Effector memory CD8-positive, alpha-beta T cell (primary cell): ENCODE data around the gene RAPH1.

Experiments used
- ATAC-seq: fragments of 150-1000 bp; cut with Tn5 transposase; replicated peaks from 2 replicates; pipeline ENCODE4 v1.10.0; 2021; ENCODE audit warnings: mild to moderate bottlenecking, moderate library complexity
- DNase-seq, 3 experiments: peaks; one replicate each; pipeline ENCODE4 v3.0.0; 2021
- H3K27ac Mint-ChIP-seq, 2 donors: one replicate each; pipeline ENCODE4 v1.8.0; 2022; ENCODE audit warnings: mild to moderate bottlenecking in 2 of 2, mixed read lengths in 2 of 2, moderate library complexity in 2 of 2
- H3K27me3 Mint-ChIP-seq, 2 donors: one replicate each; pipeline ENCODE4 v1.8.0; 2022; ENCODE audit warnings: mixed read lengths in 2 of 2
- H3K36me3 Mint-ChIP-seq: one replicate; pipeline ENCODE4 v1.8.0; 2022; ENCODE audit warnings: mild to moderate bottlenecking, moderate library complexity, mixed read lengths; ENCODE audit not compliant: insufficient read depth
- H3K4me1 Mint-ChIP-seq, 2 donors: one replicate each; pipeline ENCODE4 v1.8.0; 2022; ENCODE audit warnings: low read depth in 2 of 2, mixed read lengths in 2 of 2
- H3K4me3 Mint-ChIP-seq, 2 donors: one replicate each; pipeline ENCODE4 v1.8.0; 2022; ENCODE audit warnings: mild to moderate bottlenecking in 2 of 2, mixed read lengths in 2 of 2, moderate library complexity in 2 of 2
- H3K9me3 Mint-ChIP-seq, 2 donors: one replicate each; pipeline ENCODE4 v1.8.0; 2022; ENCODE audit warnings: mixed read lengths in 2 of 2

Gene RAPH1

DNA sequence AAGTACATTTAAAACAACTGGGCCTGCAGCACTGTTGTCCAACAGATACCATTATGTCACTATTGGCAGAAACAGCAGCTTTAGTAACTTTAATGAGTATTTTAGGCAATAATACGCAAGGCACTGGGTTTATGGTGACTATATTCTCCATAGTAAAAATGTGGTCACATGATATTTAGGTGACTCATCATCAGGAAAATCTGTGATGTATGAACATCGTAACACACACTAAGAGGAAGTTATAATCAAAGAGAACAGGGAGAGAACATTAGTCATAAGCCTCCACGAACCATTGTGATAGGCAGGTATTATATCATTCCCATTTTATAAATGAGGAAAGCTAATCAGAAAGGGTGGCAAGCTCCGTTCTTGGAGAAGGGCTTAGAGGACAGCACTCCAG, 36.9 kb downstream of the RAPH1 start:
- Mint-ChIP-seq H3K27me3 (no peaks in the 10 kb centered on the region), H3K9me3 (no peaks in the 10 kb centered on the region), H3K4me3 (no peak overlapping the region), H3K36me3 (peaks cover 3% of the 10 kb centered on the region), H3K4me1 (peaks cover 0 to 4% of the 10 kb centered on the region in 2 donors), H3K27ac (no peak overlapping the region)
- DNase-seq: no peak
- no peak for ATAC-seq

DNA sequence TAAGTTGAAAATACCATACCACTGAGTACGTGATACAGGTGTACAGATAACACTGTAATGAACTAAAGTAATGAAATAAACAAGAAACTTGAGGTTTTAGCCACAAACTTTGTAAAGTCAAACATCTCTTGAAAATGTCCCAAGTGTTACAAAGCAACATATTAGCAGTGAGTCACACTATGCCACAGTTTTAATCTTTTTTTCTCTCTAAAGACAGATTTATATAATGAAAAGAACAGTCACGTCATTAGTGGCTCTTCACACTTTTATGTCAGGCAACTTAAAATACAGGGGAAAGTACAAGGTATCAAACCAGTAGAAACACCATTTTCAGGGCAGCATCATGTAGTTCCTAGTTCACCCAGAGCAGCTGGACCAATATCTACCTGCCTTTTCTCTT, 42.1 kb downstream of the RAPH1 start:
- H3K9me3 Mint-ChIP-seq: no peaks in the 10 kb centered on the region
- DNase-seq (no peak), ATAC-seq (peak; percentile 95)
- H3K27me3 Mint-ChIP-seq: no peaks in the 10 kb centered on the region
- peaks cover 0 to 14% of the 10 kb centered on the region in 2 donors for H3K4me1 Mint-ChIP-seq
- H3K27ac Mint-ChIP-seq: peak overlapping the region; percentile 68 to 79
- H3K4me3 Mint-ChIP-seq: no peak overlapping the region
- H3K36me3 Mint-ChIP-seq: peaks cover 5% of the 10 kb centered on the region

DNA sequence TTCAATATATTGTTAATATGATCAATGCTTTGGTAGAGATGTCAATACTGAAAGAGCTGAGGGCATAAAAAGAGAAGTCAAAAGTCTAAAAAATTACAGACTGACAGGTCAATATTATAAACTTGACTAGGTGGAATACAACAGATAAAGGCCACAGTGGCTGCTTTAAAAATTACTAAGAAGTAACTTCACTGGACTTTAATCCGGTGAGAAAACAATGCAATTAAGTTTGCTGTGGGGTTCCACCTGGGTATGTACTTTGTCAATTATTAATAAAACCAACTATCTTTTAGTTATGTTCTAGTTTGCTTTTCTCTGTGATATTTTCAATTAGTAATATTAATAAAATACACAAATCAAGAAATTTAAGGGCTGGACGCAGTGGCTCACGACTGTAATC, 44.7 kb downstream of the RAPH1 start:
- Mint-ChIP-seq H3K27me3 (no peaks in the 10 kb centered on the region), H3K4me1 (peaks cover 0 to 14% of the 10 kb centered on the region in 2 donors), H3K4me3 (no peak overlapping the region), H3K27ac (no peak overlapping the region), H3K36me3 (peaks cover 5% of the 10 kb centered on the region), H3K9me3 (no peaks in the 10 kb centered on the region)
- ATAC-seq (no peak), DNase-seq (no peak)

DNA sequence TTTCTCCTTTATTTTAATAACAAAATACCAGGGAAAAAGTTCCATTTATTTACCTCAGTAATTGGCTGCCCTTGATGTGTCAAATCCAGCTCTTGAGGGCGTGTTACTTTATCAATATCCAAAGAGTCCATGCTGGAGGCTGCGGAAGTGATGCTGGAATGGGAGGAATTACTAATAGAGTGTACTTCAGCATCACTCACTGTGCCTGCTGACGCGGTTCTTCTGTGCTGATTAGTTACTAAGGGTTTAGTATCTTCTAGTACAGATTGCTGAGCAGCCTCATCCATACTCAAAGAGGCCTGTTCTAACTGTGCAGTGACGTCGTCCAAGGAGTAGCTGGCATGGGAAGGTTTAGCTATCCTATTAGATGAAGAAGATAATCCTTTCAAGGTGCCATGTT, 45.6 kb downstream of the RAPH1 start:
- ATAC-seq (no peak), DNase-seq (no peak)
- H3K36me3 Mint-ChIP-seq: peaks cover 5% of the 10 kb centered on the region

GRCh38 chr2:203484266-203485112, 50.6 kb downstream of the RAPH1 start:
- Mint-ChIP-seq H3K9me3 (no peaks in the 10 kb centered on the region), H3K4me1 (peaks cover 2 to 5% of the 10 kb centered on the region in 2 donors), H3K4me3 (no peak overlapping the region), H3K27me3 (no peaks in the 10 kb centered on the region), H3K36me3 (no peaks in the 10 kb centered on the region), H3K27ac (no peak overlapping the region)
- ATAC-seq (peak; percentile 93), DNase-seq (peak; percentile 35 to 49 (median 38))

More for the DNA sequence above, 45.6 kb downstream of the RAPH1 start:
- Mint-ChIP-seq H3K9me3 (no peaks in the 10 kb centered on the region), H3K27me3 (no peaks in the 10 kb centered on the region), H3K27ac (no peak overlapping the region), H3K4me1 (peaks cover 0 to 15% of the 10 kb centered on the region in 2 donors), H3K4me3 (no peak overlapping the region)

GRCh38 chr2:203480623-203481022, 54.5 kb downstream of the RAPH1 start:
- no peak for DNase-seq
- Mint-ChIP-seq H3K27ac (no peak overlapping the region), H3K27me3 (no peaks in the 10 kb centered on the region), H3K9me3 (no peaks in the 10 kb centered on the region), H3K36me3 (no peaks in the 10 kb centered on the region), H3K4me1 (peaks cover 2 to 5% of the 10 kb centered on the region in 2 donors), H3K4me3 (no peak overlapping the region)
- no peak for ATAC-seq

DNA sequence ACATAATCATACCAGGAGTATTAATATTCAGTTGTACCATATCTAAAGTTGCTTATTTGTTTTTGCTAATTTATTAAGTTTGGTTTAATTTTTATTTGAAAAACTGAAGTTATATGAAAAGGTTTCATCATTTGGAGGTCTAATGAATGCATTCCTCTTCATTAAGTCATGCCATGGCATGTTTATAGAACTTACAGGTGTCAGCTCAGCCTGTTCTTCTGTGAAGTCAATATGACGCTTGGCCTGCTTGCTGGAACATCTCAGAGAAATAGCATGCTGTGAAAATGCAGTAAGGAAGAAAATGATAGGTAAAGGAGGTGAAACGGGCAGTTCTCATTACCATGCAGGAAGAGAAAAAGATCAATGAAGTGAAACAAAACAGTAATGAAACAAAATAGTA, 58.2 kb downstream of the RAPH1 start:
- Mint-ChIP-seq H3K9me3 (no peaks in the 10 kb centered on the region), H3K27me3 (no peaks in the 10 kb centered on the region)

GRCh38 chr2:203471323-203471722, 63.8 kb downstream of the RAPH1 start:
- Mint-ChIP-seq H3K9me3 (no peaks in the 10 kb centered on the region), H3K4me3 (no peak overlapping the region), H3K36me3 (peaks cover 3% of the 10 kb centered on the region), H3K4me1 (no peaks in the 10 kb centered on the region), H3K27ac (no peak overlapping the region), H3K27me3 (peaks cover 0 to 5% of the 10 kb centered on the region in 2 donors)
- ATAC-seq (no peak), DNase-seq (no peak)

More for the DNA sequence above, 58.2 kb downstream of the RAPH1 start:
- Mint-ChIP-seq H3K36me3 (peaks cover 3% of the 10 kb centered on the region), H3K4me3 (no peak overlapping the region), H3K4me1 (no peaks in the 10 kb centered on the region), H3K27ac (no peak overlapping the region)
- ATAC-seq: no peak
- DNase-seq: no peak

GRCh38 chr2:203470371-203470770, 64.7 kb downstream of the RAPH1 start:
- Mint-ChIP-seq H3K4me3 (no peak overlapping the region), H3K4me1 (no peaks in the 10 kb centered on the region), H3K27me3 (peaks cover 6 to 7% of the 10 kb centered on the region in 2 donors), H3K36me3 (peaks cover 3% of the 10 kb centered on the region), H3K9me3 (no peaks in the 10 kb centered on the region), H3K27ac (no peak overlapping the region)
- DNase-seq (no peak), ATAC-seq (no peak)

GRCh38 chr2:203469546-203469945, 65.6 kb downstream of the RAPH1 start:
- Mint-ChIP-seq H3K4me1 (no peaks in the 10 kb centered on the region), H3K4me3 (no peak overlapping the region), H3K9me3 (no peaks in the 10 kb centered on the region), H3K36me3 (no peaks in the 10 kb centered on the region), H3K27me3 (peaks cover 7 to 12% of the 10 kb centered on the region in 2 donors), H3K27ac (no peak overlapping the region)
- ATAC-seq (no peak), DNase-seq (no peak)

GRCh38 chr2:203463266-203463678, 71.8 kb downstream of the RAPH1 start:
- no peaks in the 10 kb centered on the region for H3K4me1 Mint-ChIP-seq
- DNase-seq (no peak), ATAC-seq (no peak)
- no peak overlapping the region for H3K4me3 Mint-ChIP-seq
- H3K9me3 Mint-ChIP-seq: no peaks in the 10 kb centered on the region
- H3K27ac Mint-ChIP-seq: no peak overlapping the region
- peaks cover 12 to 13% of the 10 kb centered on the region in 2 donors for H3K27me3 Mint-ChIP-seq
- H3K36me3 Mint-ChIP-seq: no peaks in the 10 kb centered on the region

DNA sequence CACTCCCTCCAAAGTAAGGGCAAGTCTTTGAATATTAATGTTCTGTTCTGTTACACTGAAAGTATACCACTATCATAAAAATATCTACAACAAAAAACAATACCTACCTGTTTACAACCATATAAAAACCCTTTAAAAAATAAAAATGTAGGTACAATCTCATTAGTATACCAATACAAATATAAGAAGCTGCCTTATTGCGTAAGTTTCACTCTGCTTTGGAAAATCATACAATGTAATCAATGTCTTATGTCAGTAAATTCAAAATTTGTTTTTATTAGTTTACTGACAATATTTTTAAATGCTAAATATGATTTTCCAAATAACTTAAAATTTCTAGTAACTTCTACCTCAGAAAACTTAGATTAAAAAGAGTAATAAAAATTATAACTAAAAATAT, 72.8 kb downstream of the RAPH1 start:
- Mint-ChIP-seq H3K4me1 (no peaks in the 10 kb centered on the region), H3K4me3 (no peak overlapping the region), H3K27ac (no peak overlapping the region), H3K27me3 (peaks cover 12 to 13% of the 10 kb centered on the region in 2 donors), H3K36me3 (no peaks in the 10 kb centered on the region), H3K9me3 (no peaks in the 10 kb centered on the region)
- no peak for DNase-seq
- no peak for ATAC-seq

DNA sequence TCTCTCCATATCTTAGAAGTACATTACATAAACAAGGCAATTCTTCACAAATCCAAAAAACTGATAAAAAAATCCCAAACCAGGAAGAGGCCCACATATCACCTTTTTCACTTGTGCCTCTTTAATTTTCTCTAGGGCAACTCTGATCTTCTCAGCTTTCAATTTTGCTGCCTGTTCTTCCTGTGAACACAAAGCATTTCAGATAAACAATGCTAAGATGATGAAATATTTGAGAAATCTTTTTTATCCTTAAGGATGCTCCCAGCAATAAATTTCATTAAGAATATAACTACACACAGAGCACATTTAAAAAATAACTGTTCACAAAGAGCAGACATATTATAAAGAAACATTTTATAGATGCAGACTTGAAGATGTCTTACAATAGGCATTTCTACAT, 73.4 kb downstream of the RAPH1 start:
- DNase-seq (no peak), ATAC-seq (no peak)
- Mint-ChIP-seq H3K27me3 (peaks cover 12% of the 10 kb centered on the region in 2 donors), H3K27ac (no peak overlapping the region), H3K4me3 (no peak overlapping the region), H3K4me1 (no peaks in the 10 kb centered on the region), H3K9me3 (no peaks in the 10 kb centered on the region), H3K36me3 (no peaks in the 10 kb centered on the region)

DNA sequence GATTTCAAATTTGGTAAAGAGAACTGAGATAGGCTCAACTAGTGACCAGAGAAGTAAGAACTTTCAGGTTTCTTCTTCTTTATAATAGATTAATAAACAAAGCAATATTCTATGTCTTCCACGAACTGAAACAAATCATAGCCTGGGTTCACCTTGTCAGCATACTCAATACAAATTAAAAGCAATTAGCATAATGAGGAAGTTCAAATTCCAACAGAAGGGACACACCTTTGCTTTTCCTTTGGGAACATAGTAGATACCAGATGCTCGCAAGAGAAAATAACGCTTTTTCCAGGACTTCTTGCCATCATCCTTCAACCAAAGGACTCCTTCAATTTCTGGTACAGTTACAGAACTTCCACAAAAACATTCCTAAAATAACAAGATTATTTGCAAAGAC, 79.9 kb downstream of the RAPH1 start:
- no peaks in the 10 kb centered on the region for H3K36me3 Mint-ChIP-seq
- no peaks in the 10 kb centered on the region for H3K27me3 Mint-ChIP-seq
- DNase-seq (no peak), ATAC-seq (no peak)
- H3K4me3 Mint-ChIP-seq: no peak overlapping the region
- H3K27ac Mint-ChIP-seq: no peak overlapping the region
- no peaks in the 10 kb centered on the region for H3K9me3 Mint-ChIP-seq
- H3K4me1 Mint-ChIP-seq: no peaks in the 10 kb centered on the region
